Measurements from ENCODE around the gene KCNH1.
A peak's percentile ranks its signal among the peaks of the same experiment; 100 is the strongest.

- TF ChIP-seq CTCF (IDR thresholded peaks at IDR 0.05; ENCODE audit: low read depth, low read length, missing input control) (no peak), MAX (IDR thresholded peaks at IDR 0.05) (no peak), REST (IDR thresholded peaks at IDR 0.05) (no peak), EGR1 (IDR thresholded peaks at IDR 0.05; ENCODE audit: low read depth in 2 of 2) (no peak), SP1 (IDR thresholded peaks at IDR 0.05) (no peak), NR2F2 (IDR thresholded peaks at IDR 0.05) (no peak), ZBTB33 (IDR thresholded peaks at IDR 0.05) (no peak), HNF4A (conservative IDR thresholded peaks at IDR 0.05) (peak; percentile 46 to 61), RAD21 (IDR thresholded peaks at IDR 0.05) (peak in 1 of 2 donors; percentile 6), TAF1 (conservative IDR thresholded peaks at IDR 0.05) (no peak), ATF3 (IDR thresholded peaks at IDR 0.05) (no peak), YY1 (IDR thresholded peaks at IDR 0.05) (no peak)
Observed at GRCh38 chr1:210686841-210687240, 447.1 kb downstream of the KCNH1 start.
